OCI-LY7 (cell line): ENCODE results near the gene ST3GAL3. TPM values are rescaled to one million over a fixed set of nuclear protein-coding genes. Genes with fewer than 3 reads are reported as not detected.

ENCODE experiments used
- BruUV-seq: library from RNA; stranded (reverse); fragments of 400-500 nt; replicated peaks from 2 replicates; lab custom pipeline; 2021; lab: Mats Ljungman, UMichigan
- CTCF ChIA-PET: fragments of 300-600 bp; sonication (Branson Sonifier 250); formaldehyde crosslinking; loops from one replicate; lab custom pipeline; 2022; ENCODE audit warnings: antibody characterized with exemption; ENCODE audit not compliant: unreplicated experiment; lab: Charles Lee
- POLR2A ChIA-PET: fragments of 300-600 bp; sonication (Branson Sonifier 250); formaldehyde crosslinking; loops from one replicate; lab custom pipeline; 2022; ENCODE audit warnings: antibody characterized with exemption; lab: Charles Lee
- DNase-seq: peaks from one replicate; pipeline ENCODE4 v3.0.0-alpha.2; 2015; ENCODE audit warnings: low spot score
- H2AFZ ChIP-seq: fragments of 200-600 bp; sonication (generic), shearing (Covaris generic); 2 replicates; pipeline ENCODE4 v1.6.1; 2014; ENCODE audit warnings: mild to moderate bottlenecking, antibody characterized with exemption, low read length, moderate library complexity
- H3K27ac ChIP-seq: fragments of 200-600 bp; sonication (generic); 2 replicates; pipeline ENCODE4 v1.5.1; 2014; ENCODE audit warnings: mixed run types, low read depth, mild to moderate bottlenecking, moderate library complexity, low read length, inconsistent platforms; ENCODE audit not compliant: poor library complexity, severe bottlenecking
- H3K36me3 ChIP-seq: fragments of 200-600 bp; sonication (generic); 2 replicates; pipeline ENCODE4 v1.6.1; 2014; ENCODE audit warnings: mild to moderate bottlenecking, antibody characterized with exemption, low read length, moderate library complexity, mixed read lengths; ENCODE audit not compliant: insufficient read depth
- H3K4me1 ChIP-seq: fragments of 200-600 bp; sonication (generic); 2 replicates; pipeline ENCODE4 v1.5.1; 2014; ENCODE audit warnings: mild to moderate bottlenecking, low read length; ENCODE audit not compliant: insufficient read depth, poor library complexity, severe bottlenecking
- H3K4me2 ChIP-seq: fragments of 200-600 bp; sonication (generic); 2 replicates; pipeline ENCODE4 v1.6.1; 2014; ENCODE audit warnings: mild to moderate bottlenecking, low read length
- H3K4me3 ChIP-seq: fragments of 200-600 bp; sonication (generic); 2 replicates; pipeline ENCODE4 v1.5.1; 2014; ENCODE audit warnings: mild to moderate bottlenecking, low read depth, low read length; ENCODE audit not compliant: poor library complexity, severe bottlenecking
- H3K79me2 ChIP-seq: fragments of 200-600 bp; sonication (generic); 2 replicates; pipeline ENCODE4 v1.6.1; 2016; ENCODE audit warnings: low read depth, mild to moderate bottlenecking, low read length, moderate library complexity, mixed read lengths; ENCODE audit not compliant: insufficient read depth
- H3K9me2 ChIP-seq: fragments of 200-600 bp; sonication (generic); 2 replicates; pipeline ENCODE4 v1.6.1; 2016; ENCODE audit warnings: mild to moderate bottlenecking, low read length, mixed read lengths; ENCODE audit not compliant: insufficient read depth
- H3K9me3 ChIP-seq: fragments of 200-600 bp; sonication (generic); 2 replicates; pipeline ENCODE4 v1.6.1; 2014; ENCODE audit warnings: mild to moderate bottlenecking, mixed run types, low read length, mixed read lengths
- H4K20me1 ChIP-seq: fragments of 200-600 bp; sonication (generic); 2 replicates; pipeline ENCODE4 v1.6.1; 2014; ENCODE audit warnings: mild to moderate bottlenecking, antibody characterized with exemption, low read length, moderate library complexity, mixed read lengths; ENCODE audit not compliant: insufficient read depth
- CTCF ChIP-seq: fragments of 200-600 bp; sonication (generic); conservative IDR thresholded peaks from 2 replicates; pipeline ENCODE4 v1.5.1; 2014; ENCODE audit warnings: mild to moderate bottlenecking, antibody characterized with exemption, low read length, moderate library complexity, mixed read lengths
- EZH2phosphoT487 ChIP-seq: fragments of 200-600 bp; sonication (generic); IDR thresholded peaks from 2 replicates; pipeline ENCODE4 v1.6.1; 2018; ENCODE audit warnings: low read depth, borderline replicate concordance, mild to moderate bottlenecking, mixed run types, antibody characterized with exemption, low read length, moderate library complexity, mixed read lengths
- intact Hi-C: fragments of 100-400 bp; cut with micrococcal nuclease; formaldehyde crosslinking; loops from one replicate; pipeline ENCODE4 v1.10.0; 2022; ENCODE audit not compliant: unreplicated experiment
- total RNA-seq, 2 experiments: library from RNA; depleted of rRNA in 1 of 2; stranded (reverse); fragments of >200 nt in 1 of 2; shearing (Covaris generic) in 1 of 2; gene quantifications; 2 replicates each; pipeline ENCODE4 v1.2.3, GENCODE V29; 2014 to 2022

ST3GAL3 gene
- total RNA-seq, 2 experiments from 2014 or later = 24.0 to 45.0 TPM

GRCh38 chr1:43942411-43942810, 235.1 kb downstream of the ST3GAL3 start:
- TSS peak; percentile 28 for BruUV-seq
- Histone ChIP-seq H3K27ac (no peak overlapping the region), H3K4me1 (peaks cover 12% of the 10 kb centered on the region), H4K20me1 (no peaks in the 10 kb centered on the region), H3K4me3 (no peak overlapping the region), H3K9me3 (no peaks in the 10 kb centered on the region), H3K9me2 (no peaks in the 10 kb centered on the region), H2AFZ (no peak overlapping the region), H3K79me2 (peaks cover 3% of the 10 kb centered on the region; the same call in 1 of the 2 replicates), H3K36me3 (peaks cover 7% of the 10 kb centered on the region; the same call in 1 of the 2 replicates), H3K4me2 (no peak overlapping the region)
- DNase-seq = no peak
- CTCF ChIA-PET = interaction anchor here (0.6 kb wide), 1 partner anchor 184 kb away, joined by 3 read pairs; no protein-coding TSS in a partner anchor
- intact Hi-C loops = no loop called here
- POLR2A ChIA-PET = no interaction called here
- TF ChIP-seq CTCF (no peak), EZH2phosphoT487 (no peak)

- POLR2A ChIA-PET = interaction anchor here (0.6 to 0.9 kb wide), 2 partner anchors 113 to 293 kb away, joined by 3 to 4 read pairs; no protein-coding TSS in a partner anchor
Measured at GRCh38 chr1:43944860-43945259, 237.5 kb downstream of the ST3GAL3 start.

More at GRCh38 chr1:43944860-43945259, 237.5 kb downstream of the ST3GAL3 start:
- Histone ChIP-seq H3K79me2 (peaks cover 3% of the 10 kb centered on the region; the same call in 1 of the 2 replicates), H3K4me3 (no peak overlapping the region), H3K4me2 (peak overlapping the region; percentile 91; the same call in 1 of the 2 replicates), H3K9me2 (no peaks in the 10 kb centered on the region), H3K36me3 (peaks cover 9% of the 10 kb centered on the region; the same call in 1 of the 2 replicates), H4K20me1 (no peaks in the 10 kb centered on the region), H3K9me3 (no peaks in the 10 kb centered on the region), H3K27ac (no peak overlapping the region), H2AFZ (no peak overlapping the region), H3K4me1 (peaks cover 22% of the 10 kb centered on the region)
- CTCF ChIA-PET = interaction anchor here (0.6 to 1.7 kb wide), 2 partner anchors 14 to 107 kb away, joined by 3 to 4 read pairs; no protein-coding TSS in a partner anchor
- intact Hi-C loops = no loop called here
- no peak for DNase-seq
- BruUV-seq = no TSS peak
- TF ChIP-seq CTCF (no peak), EZH2phosphoT487 (no peak)
